ENCODE data around the gene RALGPS2. TPM values are rescaled to one million over a fixed set of nuclear protein-coding genes. Genes with fewer than 3 reads are reported as not detected.

Gene RALGPS2
- total and polyA plus RNA-seq, 2 of the 13 experiments (the other 11 are each of a cell fraction or from before 2014, with no cell fraction given): 15.6 to 36.0 TPM

- TF ChIP-seq RCOR2 (CRISPR knock-in tag; IDR thresholded peaks at IDR 0.05): peak; percentile 90
- peak; percentile 32; the same call in 1 of the 2 replicates for TF ChIP-seq KDM6A (CRISPR knock-in tag; IDR thresholded peaks at IDR 0.05; ENCODE audit: low read depth)
- TF ChIP-seq ZNF75D (CRISPR knock-in tag; IDR thresholded peaks at IDR 0.05; ENCODE audit: borderline replicate concordance): no peak
- no peak for TF ChIP-seq SP2 (CRISPR knock-in tag; IDR thresholded peaks at IDR 0.05)
- TF ChIP-seq MAX (IDR thresholded peaks at IDR 0.05): peak; percentile 76; the same call in 1 of the 2 replicates
- TF ChIP-seq ZNF776 (CRISPR knock-in tag; IDR thresholded peaks at IDR 0.05): no peak
- TF ChIP-seq ZNF333 (CRISPR knock-in tag; IDR thresholded peaks at IDR 0.05; ENCODE audit: borderline replicate concordance): no peak
- TF ChIP-seq FOSL2 (CRISPR knock-in tag; IDR thresholded peaks at IDR 0.05): peak; percentile 84
- peak; percentile 70 for TF ChIP-seq THAP11 (CRISPR knock-in tag; IDR thresholded peaks at IDR 0.05)
- TF ChIP-seq THYN1 (CRISPR knock-in tag; IDR thresholded peaks at IDR 0.05; ENCODE audit: borderline replicate concordance, low read depth): no peak
- no peak for TF ChIP-seq NONO (IDR thresholded peaks at IDR 0.05)
- peak; percentile 49; the same call in 1 of the 2 replicates for TF ChIP-seq NONO (CRISPR knock-in tag; conservative IDR thresholded peaks at IDR 0.05)
- no peak for TF ChIP-seq GZF1 (CRISPR knock-in tag; IDR thresholded peaks at IDR 0.05)
- no peak for TF ChIP-seq SRSF1 (optimal IDR thresholded peaks at IDR 0.05; ENCODE audit: low read depth, low read length)
- TF ChIP-seq SOX5 (CRISPR knock-in tag; IDR thresholded peaks at IDR 0.05; ENCODE audit: borderline replicate concordance): peak; percentile 100
- TF ChIP-seq ZNF20 (CRISPR knock-in tag; IDR thresholded peaks at IDR 0.05): no peak
- 0 out of 2 replicates have a peak, but pooled peaks have one; percentile 38 for TF ChIP-seq SNAPC2 (CRISPR knock-in tag; IDR thresholded peaks at IDR 0.05)
- peak; percentile 76; the same call in 1 of the 2 replicates for TF ChIP-seq ZBTB20 (CRISPR knock-in tag; IDR thresholded peaks at IDR 0.05; ENCODE audit: borderline replicate concordance, low read depth)
- no peak for TF ChIP-seq POLR2A (IDR thresholded peaks at IDR 0.05; ENCODE audit: insufficient read depth in 1 of 2, low read depth in 2 of 2, low read length in 2 of 2)
- peak; percentile 55 for TF ChIP-seq POGZ (CRISPR knock-in tag; IDR thresholded peaks at IDR 0.05)
- no peak for TF ChIP-seq NFIB (CRISPR knock-in tag; IDR thresholded peaks at IDR 0.05; ENCODE audit: borderline replicate concordance)
- no peak for TF ChIP-seq ADNP (CRISPR knock-in tag; IDR thresholded peaks at IDR 0.05)
- no peak for TF ChIP-seq RAD21 (CRISPR knock-in tag; IDR thresholded peaks at IDR 0.05)
- no peak for TF ChIP-seq IRF1 (CRISPR knock-in tag; IDR thresholded peaks at IDR 0.05; ENCODE audit: low read depth)
- no peak for TF ChIP-seq ZNF562 (CRISPR knock-in tag; IDR thresholded peaks at IDR 0.05; ENCODE audit: borderline replicate concordance)
- TF ChIP-seq KMT2A (CRISPR knock-in tag; IDR thresholded peaks at IDR 0.05): no peak
- no peak for TF ChIP-seq TFDP2 (CRISPR knock-in tag; IDR thresholded peaks at IDR 0.05)
- TF ChIP-seq TAF15 (IDR thresholded peaks at IDR 0.05; ENCODE audit: low read depth, low read length, poor library complexity, severe bottlenecking): no peak
- TF ChIP-seq CBFB (CRISPR knock-in tag; IDR thresholded peaks at IDR 0.05): no peak
- TF ChIP-seq ZNF691 (CRISPR knock-in tag; IDR thresholded peaks at IDR 0.05; ENCODE audit: borderline replicate concordance, low read depth): no peak
- no peak for TF ChIP-seq BRCA1 (CRISPR knock-in tag; IDR thresholded peaks at IDR 0.05)
- TF ChIP-seq TP53 (CRISPR knock-in tag; conservative IDR thresholded peaks at IDR 0.05): no peak
Measured at GRCh38 chr1:178682429-178682828, 42.6 kb upstream of the RALGPS2 start (continued).

All from HepG2 (cell line).